Renal cortex interstitium (tissue), 11 donors: ENCODE data around the gene FBXW7. TPM values are rescaled to one million over a fixed set of nuclear protein-coding genes. Genes with fewer than 3 reads are reported as not detected.
A peak's percentile ranks its signal among the peaks of the same experiment; 100 is the strongest.

Experiments
- DNase-seq, 11 donors: peaks; one replicate each; pipeline ENCODE4 v3.0.0-alpha.2; 2013; ENCODE audit warnings: low read depth in 9 of 11, low spot score in 4 of 11; ENCODE audit errors: extremely low read depth in 1 of 11
- polyA plus RNA-seq, 3 donors: library from polyadenylated mRNA; unstranded; fragments of 120-200 nt; gene quantifications; one replicate each; pipeline ENCODE4 v1.2.1, GENCODE V29; 2013; ENCODE audit not compliant: insufficient read length in 3 of 3

FBXW7 gene
- polyA plus RNA-seq, 3 donors = 26.6 to 37.9 (median 37.7) TPM

GRCh38 chr4:152408514-152409327 lies 127.2 kb downstream of the FBXW7 start:
- DNase-seq = peak in 5 of 11 donors; percentile 1 to 16 (median 7)

DNA sequence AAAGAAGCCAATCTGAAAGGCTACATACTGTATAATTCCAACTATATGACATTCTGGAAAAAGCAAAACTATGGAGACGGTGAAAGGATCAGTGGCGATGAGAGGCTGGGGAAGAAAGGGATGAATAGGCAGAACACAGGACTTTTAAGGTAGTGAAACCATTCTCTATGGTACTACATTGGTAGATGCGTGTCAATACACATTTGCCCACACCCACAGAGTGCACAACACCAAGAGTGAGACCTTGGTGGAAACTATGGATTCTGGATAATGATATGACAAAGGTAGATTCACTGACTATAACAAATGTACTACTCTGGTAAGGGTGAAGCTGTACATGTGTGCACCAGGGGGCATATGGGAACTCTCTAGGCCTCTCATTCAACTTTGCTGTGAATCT lies 134.5 kb downstream of the FBXW7 start:
- DNase-seq = no peak

DNA sequence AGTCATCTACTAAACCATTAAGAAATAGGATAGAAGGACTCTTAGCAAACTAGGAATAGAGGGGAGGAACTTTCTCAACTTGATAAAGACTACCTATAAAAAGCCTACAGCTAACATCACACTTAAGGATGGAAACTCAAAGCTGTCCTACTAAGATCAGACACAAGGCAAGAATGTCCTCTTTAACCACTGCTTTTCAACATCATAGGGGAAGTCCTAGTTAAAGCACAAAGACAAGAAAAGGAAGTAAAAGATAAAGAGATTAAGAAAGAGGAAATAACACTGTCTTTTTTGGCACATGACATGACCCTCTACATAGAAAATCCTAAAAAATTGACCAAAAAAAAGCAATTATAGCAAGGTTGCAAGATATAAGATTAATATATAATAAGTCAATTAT lies 136.6 kb downstream of the FBXW7 start:
- no peak for DNase-seq

GRCh38 chr4:152398060-152398459 lies 137.8 kb downstream of the FBXW7 start:
- no peak for DNase-seq

DNA sequence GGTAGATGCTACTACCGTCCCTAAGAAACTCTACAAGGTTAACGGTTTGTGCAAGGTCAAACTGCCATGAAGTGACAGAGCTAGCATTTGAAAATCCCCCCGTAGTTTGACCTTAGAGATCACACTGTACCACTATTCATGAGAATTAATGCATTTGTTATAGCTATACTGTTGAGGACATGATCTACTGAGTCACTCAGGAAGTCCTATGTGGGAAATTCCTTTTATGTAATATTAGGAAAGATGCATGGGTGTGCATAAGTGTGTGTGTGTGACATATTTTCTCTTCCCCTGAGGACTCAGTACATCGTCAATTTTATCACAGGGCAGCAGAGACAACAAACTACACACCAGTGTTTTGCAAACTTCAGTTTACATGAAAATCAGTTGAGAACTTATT lies 141.1 kb downstream of the FBXW7 start:
- no peak for DNase-seq

GRCh38 chr4:152392079-152392478 lies 143.8 kb downstream of the FBXW7 start:
- no peak for DNase-seq

GRCh38 chr4:152390216-152390615 lies 145.7 kb downstream of the FBXW7 start:
- no peak for DNase-seq

DNA sequence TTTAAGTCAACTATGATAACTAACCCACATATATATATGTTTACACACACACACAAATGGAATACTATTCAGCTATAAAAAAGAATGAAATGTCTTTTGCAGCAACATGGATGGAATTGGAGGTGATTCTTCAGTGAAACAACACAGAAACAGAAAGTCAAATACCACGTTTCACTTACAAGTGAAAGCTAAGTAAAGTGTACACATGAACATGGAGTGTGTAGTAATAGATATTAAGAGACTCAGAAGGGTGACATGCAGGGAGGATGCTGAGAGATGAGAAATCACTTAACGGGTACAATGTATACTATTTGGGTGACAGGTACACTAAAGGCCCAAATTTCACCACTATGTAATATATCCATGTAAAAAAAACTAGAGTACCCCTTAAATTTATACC lies 146.5 kb downstream of the FBXW7 start:
- DNase-seq = no peak

DNA sequence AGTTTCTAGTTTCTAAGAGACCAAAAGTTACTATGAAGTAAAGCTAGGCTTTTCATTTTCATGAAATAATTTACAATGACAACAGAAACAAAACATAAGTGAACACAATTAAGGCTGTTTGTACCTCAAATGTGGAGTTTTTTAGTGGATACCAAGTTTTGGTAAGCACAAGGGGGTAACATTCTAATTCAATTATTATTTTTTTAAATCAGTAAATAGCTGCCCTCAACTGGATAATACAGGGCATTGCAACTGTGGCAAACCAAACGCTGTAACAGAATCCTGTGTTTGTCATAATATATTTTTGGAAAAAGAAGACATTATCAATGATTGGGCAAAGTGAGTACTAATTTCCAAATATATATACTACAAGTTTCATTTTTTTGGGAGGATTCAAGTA lies 150.3 kb downstream of the FBXW7 start:
- no peak for DNase-seq

DNA sequence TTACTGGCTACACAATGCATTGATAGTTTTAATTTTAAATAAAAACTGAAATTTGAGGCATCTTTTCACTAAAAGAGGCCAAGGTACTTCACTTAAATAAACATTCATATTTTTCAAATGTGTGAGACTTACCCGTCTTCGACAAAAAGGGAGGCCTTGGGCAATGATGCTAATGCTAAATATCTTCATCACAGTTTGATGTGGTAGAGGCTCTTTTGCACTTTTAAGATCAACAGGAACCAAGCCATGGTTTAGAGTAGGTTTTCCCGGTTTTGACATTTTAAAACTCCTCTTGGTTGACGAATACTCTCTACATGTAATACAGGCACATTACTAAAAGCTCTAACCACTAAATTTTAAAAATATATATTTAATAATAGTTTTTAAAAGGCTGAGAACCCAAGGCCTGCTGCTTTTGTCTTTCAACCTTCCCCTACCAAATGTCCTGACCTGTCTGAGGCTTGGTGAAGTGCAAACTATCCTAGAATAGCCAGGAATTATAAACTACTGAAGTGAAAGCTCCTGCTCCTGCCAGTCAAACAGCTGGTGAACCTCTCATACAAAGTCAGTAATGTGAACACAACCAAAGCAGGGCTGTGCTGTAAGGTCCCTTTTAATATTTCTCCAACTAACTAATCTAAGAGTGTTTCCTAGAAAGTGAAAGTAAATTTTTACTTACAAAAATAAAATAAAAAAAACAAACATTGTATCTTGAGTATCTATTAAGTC lies 153.7 kb downstream of the FBXW7 start:
- peak in 1 of 11 donors; percentile 14 for DNase-seq

DNA sequence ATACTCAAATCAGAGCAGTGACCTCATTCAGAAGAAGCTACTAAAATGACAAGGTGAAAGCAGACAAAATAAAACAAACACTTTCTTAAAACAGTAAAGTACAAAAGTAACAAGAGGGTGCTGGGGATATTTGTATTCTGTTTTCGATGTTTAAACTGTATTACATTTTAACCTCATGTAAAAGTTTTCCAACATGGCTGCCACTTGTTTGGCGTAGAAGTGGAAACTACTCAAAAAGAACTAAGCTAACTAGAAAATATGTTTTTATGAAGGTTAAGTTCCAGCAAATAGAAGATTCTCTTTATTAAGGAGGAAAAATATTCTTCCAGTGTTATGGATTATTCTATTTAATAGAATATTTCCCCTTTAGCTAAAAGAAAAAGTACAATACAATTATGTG lies 155.0 kb downstream of the FBXW7 start:
- DNase-seq = no peak

DNA sequence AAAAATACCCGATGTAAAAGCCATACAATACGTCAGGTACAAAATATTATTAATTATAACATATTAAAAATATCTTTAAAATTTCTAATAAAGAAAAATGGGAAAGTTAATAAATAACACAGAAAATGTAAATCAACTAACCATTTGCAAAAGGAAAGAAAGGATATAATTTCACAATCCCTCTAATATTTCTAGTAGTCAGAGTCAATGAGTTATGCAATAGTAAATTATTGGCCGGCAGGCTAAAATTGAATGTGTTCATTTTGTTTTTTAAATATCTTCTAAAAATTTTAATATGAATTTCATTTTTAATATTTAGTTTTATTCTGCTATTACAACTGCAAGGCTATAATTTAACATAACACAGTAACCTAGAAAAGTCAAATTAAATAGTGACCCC lies 155.7 kb downstream of the FBXW7 start:
- DNase-seq = no peak

DNA sequence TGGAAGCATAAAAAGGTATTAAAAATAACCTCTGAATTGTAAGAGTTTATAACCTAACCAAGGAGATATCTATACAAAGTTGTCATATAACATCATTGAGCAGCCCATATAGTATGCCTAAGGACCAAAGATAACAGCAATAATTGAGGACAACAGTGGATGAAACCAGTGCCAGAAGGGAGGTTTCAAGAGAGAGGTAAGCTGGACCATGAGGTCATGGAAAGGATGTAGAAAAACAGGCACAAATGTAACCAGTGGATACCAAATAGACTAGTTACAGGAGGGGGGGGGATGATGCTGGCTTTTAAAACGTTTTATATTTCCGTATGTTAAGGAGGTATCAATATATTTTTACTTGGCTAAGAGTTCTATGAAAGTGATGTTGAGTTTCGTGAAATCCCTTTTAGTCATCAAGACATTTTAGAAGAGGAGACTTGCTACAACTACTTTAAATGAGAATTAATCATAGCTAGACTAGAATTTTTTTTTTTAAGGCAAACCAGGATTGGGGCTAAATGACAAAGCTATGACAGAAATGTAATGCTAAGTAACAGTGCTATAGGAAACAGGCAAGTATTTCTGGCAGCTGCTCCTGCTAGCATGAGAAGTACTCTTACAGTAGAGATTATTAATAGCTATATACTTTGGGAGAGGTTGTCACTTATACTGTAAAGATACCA lies 161.1 kb downstream of the FBXW7 start:
- no peak for DNase-seq

- DNase-seq = no peak
Measured at GRCh38 chr4:152374153-152374552, 161.7 kb downstream of the FBXW7 start.

GRCh38 chr4:152372444-152372843 lies 163.4 kb downstream of the FBXW7 start:
- DNase-seq = no peak

DNA sequence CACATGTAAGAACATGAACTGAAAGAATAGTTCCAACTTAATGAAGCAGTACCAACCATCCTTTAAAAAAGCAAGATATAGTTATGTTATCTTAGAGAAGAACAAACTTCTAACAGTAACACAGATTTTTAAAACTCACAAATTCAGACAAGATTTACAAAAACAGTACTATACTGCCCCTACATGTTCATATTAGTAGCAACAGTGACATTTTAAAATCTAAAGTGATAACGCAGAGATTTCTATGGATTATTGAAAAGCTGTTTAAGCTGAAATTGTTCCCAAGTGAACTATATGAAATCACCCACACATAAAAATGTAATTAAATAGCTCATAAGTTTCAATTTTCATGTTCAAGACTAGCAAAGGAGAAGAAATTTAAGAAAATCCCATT lies 166.0 kb downstream of the FBXW7 start:
- no peak for DNase-seq

DNA sequence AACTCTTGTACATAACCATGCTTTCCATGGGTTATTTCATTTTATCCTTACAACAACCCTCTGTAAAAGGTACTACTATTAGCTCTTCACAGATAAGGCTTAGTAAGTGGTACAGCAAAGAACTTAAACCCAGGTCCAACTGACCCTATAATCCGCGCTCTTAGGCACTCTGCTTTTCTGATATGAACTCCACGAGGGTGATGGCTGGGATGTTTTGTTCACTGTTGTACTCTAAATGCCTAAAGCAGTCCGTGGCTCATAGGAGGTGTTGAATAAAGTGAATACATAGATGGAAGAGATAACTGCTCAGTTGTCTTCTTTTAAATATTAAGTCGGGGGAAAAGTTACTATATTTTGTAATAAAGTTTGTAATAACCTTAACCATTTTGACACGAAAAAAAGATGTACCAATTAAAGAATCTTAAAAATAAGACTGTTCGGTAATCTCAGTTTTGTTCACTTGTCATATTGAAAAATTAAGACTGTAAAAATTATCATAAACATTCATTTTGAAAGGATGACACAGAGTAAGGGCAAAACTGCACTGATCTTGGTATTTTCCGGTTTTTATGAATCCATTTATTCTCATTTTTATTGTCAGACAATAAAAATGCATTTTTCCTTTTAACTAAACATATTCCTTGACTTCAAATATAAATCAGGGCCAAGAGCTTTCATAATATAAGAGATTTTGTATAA lies 166.5 kb downstream of the FBXW7 start:
- DNase-seq = no peak

GRCh38 chr4:152368001-152368400 lies 167.9 kb downstream of the FBXW7 start:
- no peak for DNase-seq

DNA sequence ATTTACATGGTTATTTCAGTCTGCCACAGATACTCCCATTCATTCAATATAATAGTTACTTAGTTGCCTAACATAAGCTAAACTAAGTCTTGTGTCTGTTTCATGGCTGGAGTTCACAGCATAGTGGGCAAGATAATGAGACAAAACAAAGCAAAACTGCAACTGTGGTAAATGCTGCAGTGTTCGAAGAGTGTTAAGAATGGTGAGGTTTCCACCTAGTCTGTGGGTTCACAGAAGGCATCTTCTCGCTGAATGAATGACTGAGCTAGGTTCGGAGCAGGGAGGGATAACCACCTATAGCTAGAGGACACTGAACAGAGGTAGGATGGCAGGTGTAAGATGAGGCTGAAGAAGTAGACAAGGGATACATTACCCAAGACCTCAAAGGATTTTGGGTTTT lies 171.0 kb downstream of the FBXW7 start:
- DNase-seq = no peak
